Uterus (tissue), 4 donors: Measurements from ENCODE around the gene KCNH2. TPM values are rescaled to one million over a fixed set of nuclear protein-coding genes. Genes with fewer than 3 reads are reported as not detected.

Experiments
- DNase-seq, 2 donors: peaks; one replicate each; pipeline ENCODE4 v3.0.0-alpha.2; 2019 to 2020
- H3K27ac ChIP-seq, 2 donors: fragments of 200-600 bp; sonication (generic); 1 replicate in 1 of 2; 2 replicates in 1 of 2; pipeline ENCODE4 v1.5.1; 2016 to 2018
- H3K27me3 ChIP-seq, 2 donors: fragments of 200-600 bp; sonication (generic); one replicate each; pipeline ENCODE4 v1.5.1; 2018 to 2019; ENCODE audit warnings: control low read depth in 1 of 2
- H3K36me3 ChIP-seq, 2 donors: fragments of 200-600 bp; sonication (generic); one replicate each; pipeline ENCODE4 v1.5.1; 2019; ENCODE audit warnings: control low read depth in 1 of 2
- H3K4me1 ChIP-seq, 2 donors: fragments of 200-600 bp; sonication (generic); one replicate each; pipeline ENCODE4 v1.5.1; 2018 to 2019; ENCODE audit warnings: control low read depth in 1 of 2
- H3K4me3 ChIP-seq, 2 donors: fragments of 200-600 bp; sonication (generic); 1 replicate in 1 of 2; 2 replicates in 1 of 2; pipeline ENCODE4 v1.5.1; 2018 to 2019; ENCODE audit warnings: mild to moderate bottlenecking in 1 of 2
- H3K9me3 ChIP-seq, 2 donors: fragments of 200-600 bp; sonication (generic); one replicate each; pipeline ENCODE4 v1.5.1; 2019; ENCODE audit warnings: control low read depth in 1 of 2
- POLR2A ChIP-seq, 2 donors: fragments of 450-650 bp; IDR thresholded peaks; one replicate each; pipeline ENCODE4 v1.6.1; 2016; ENCODE audit warnings: antibody characterized with exemption in 2 of 2, mild to moderate bottlenecking in 1 of 2, moderate library complexity in 1 of 2
- intact Hi-C: fragments of 100-400 bp; cut with DNase I; formaldehyde crosslinking; loops from one replicate; pipeline ENCODE4 v1.15.1; 2023; ENCODE audit warnings: low total_unique reads
- total RNA-seq, 4 donors: library from RNA; depleted of rRNA in 3 of 4; stranded (reverse); fragments of >200 nt in 3 of 4; gene quantifications; one replicate each; pipeline versions ENCODE4 v1.1.0 to v1.2.4, GENCODE V29; 2014 to 2023
- TF ChIP-seq, protein P1 (sequence below), 4 experiments: fragments of 200-600 bp in 2 of 4; fragments of 450-650 bp in 2 of 4; sonication (generic) in 2 of 4; IDR thresholded peaks; one replicate each; pipeline ENCODE4 v1.5.1; 2016 to 2019; ENCODE audit warnings: antibody characterized with exemption in 4 of 4, mild to moderate bottlenecking in 2 of 4, moderate library complexity in 1 of 4
- donor health status: DM: yes; HTN: yes; CAD: no.

KCNH2 gene
- total RNA-seq, 4 donors from 2014 or later: 9.1 to 51.0 (median 22.8) TPM

DNA sequence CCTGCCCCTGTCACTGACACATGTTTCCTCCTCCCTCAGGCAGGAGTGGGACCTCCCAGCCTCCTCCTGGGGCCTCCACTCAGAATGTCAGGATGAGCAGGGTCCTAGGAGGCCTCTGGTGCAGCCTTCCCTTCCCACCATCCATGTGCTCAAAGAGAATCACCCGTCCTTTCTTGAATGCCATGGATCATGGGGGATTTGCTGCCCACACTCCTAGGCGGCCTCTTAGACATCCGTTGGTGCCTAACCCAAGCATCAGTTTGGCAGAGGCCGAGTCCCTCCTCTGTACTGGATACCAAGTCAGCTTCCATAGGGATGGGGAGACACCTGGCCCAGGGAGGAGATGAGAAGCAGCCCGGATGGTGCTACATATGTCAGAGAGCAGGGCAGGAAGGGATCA is 19.7 kb upstream of the KCNH2 start:
- intact Hi-C loops: no loop called here
- no peaks in the 10 kb centered on the region for H3K36me3 ChIP-seq
- DNase-seq: no peak
- H3K27ac ChIP-seq: no peak overlapping the region
- TF ChIP-seq, protein P1, sequence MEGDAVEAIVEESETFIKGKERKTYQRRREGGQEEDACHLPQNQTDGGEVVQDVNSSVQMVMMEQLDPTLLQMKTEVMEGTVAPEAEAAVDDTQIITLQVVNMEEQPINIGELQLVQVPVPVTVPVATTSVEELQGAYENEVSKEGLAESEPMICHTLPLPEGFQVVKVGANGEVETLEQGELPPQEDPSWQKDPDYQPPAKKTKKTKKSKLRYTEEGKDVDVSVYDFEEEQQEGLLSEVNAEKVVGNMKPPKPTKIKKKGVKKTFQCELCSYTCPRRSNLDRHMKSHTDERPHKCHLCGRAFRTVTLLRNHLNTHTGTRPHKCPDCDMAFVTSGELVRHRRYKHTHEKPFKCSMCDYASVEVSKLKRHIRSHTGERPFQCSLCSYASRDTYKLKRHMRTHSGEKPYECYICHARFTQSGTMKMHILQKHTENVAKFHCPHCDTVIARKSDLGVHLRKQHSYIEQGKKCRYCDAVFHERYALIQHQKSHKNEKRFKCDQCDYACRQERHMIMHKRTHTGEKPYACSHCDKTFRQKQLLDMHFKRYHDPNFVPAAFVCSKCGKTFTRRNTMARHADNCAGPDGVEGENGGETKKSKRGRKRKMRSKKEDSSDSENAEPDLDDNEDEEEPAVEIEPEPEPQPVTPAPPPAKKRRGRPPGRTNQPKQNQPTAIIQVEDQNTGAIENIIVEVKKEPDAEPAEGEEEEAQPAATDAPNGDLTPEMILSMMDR (IDR thresholded peaks at IDR 0.05): no peak
- no peak for TF ChIP-seq POLR2A (IDR thresholded peaks at IDR 0.05)
- no peak overlapping the region for H3K4me3 ChIP-seq
- H3K9me3 ChIP-seq: no peaks in the 10 kb centered on the region
- H3K27me3 ChIP-seq: no peaks in the 10 kb centered on the region
- no peaks in the 10 kb centered on the region for H3K4me1 ChIP-seq

DNA sequence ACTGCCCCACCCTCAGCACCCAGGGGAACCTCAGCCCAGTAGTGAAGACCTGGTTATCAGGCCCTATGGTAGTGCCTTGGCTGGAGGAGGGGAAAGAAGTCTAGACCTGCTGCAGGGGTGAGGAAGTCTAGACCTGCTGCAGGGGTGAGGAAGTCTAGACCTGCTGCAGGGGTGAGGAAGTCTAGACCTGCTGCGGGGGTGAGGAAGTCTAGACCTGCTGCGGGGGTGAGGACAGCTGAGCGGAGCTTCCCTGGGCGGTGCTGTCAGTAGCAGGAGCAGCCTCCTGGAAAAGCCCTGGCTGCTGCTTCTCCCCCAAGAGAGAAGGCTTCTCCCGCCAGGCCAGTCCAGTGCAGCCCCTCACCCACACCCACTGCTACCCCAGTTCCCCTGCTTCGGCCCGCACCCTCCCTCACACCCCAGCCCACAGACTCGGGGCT is 19.0 kb upstream of the KCNH2 start:
- intact Hi-C loops: no loop called here
- no peak for DNase-seq
- H3K9me3 ChIP-seq: no peaks in the 10 kb centered on the region
- H3K4me1 ChIP-seq: no peaks in the 10 kb centered on the region
- no peak for TF ChIP-seq POLR2A (IDR thresholded peaks at IDR 0.05)
- TF ChIP-seq, protein P1 (IDR thresholded peaks at IDR 0.05): no peak
- no peak overlapping the region for H3K4me3 ChIP-seq
- no peaks in the 10 kb centered on the region for H3K27me3 ChIP-seq
- no peaks in the 10 kb centered on the region for H3K36me3 ChIP-seq
- no peak overlapping the region for H3K27ac ChIP-seq

DNA sequence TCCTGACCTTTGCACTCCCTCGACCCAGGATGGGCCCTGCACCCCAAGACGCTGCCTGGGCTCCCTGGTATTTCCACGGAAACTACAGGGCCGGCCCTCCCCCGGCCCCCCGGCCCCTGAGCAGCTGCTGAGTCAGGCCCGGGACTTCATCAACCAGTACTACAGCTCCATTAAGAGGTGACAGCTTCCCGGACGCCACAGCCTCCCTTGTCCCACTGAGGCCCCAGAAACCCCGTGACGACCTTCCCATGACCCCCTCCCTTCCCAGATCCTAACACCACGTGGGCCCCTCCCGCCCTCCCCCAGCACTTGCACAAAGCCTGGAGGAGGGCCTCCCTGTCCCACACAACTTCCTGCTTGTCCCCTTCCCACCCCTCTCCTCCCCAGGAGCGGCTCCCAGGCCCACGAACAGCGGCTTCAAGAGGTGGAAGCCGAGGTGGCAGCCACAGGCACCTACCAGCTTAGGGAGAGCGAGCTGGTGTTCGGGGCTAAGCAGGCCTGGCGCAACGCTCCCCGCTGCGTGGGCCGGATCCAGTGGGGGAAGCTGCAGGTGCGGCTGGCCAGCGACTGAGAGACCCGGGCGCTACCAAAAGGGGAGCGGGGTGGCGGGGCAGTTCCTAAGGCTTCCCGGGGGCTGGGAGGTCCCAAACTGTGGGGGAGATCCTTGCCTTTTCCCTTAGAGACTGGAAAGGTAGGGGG is 18.4 kb upstream of the KCNH2 start:
- TF ChIP-seq, protein P1 (IDR thresholded peaks at IDR 0.05): no peak
- TF ChIP-seq POLR2A (IDR thresholded peaks at IDR 0.05): no peak
- Histone ChIP-seq H3K4me1 (no peaks in the 10 kb centered on the region), H3K27ac (no peak overlapping the region), H3K36me3 (no peaks in the 10 kb centered on the region), H3K27me3 (no peaks in the 10 kb centered on the region), H3K4me3 (no peak overlapping the region), H3K9me3 (no peaks in the 10 kb centered on the region)
- intact Hi-C loops: no loop called here
- DNase-seq: no peak

DNA sequence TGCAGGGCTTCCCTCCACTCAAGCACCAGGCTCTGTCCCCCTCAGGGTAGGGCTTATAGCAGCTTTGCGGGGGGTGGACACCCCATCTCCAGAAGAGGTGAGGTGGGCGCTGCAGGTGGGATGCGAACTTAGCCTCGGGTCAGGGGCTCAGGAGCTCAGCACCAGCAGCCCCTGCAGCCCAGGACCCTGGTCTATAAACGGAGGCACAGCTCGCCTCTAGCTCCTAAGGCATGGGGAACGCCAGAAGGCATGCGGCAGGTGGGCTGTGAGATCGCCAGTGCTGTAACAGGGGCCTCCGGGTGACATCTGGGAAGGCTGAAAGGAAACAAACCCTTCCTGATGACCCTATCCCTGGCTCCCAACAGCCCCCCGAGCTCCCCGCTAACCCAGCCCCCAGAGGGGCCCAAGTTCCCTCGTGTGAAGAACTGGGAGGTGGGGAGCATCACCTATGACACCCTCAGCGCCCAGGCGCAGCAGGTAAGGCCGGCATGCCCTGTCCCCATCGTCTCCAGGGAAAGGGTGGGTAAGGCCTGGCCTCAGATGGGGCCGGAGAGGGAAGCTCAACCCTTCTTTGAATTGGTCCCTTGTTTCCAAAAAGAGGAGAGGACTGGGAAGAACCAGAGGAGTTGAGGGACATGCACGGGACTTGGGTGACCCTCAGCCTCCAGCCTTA is 16.9 kb upstream of the KCNH2 start:
- no peaks in the 10 kb centered on the region for H3K4me1 ChIP-seq
- no peak overlapping the region for H3K27ac ChIP-seq
- no peak for TF ChIP-seq POLR2A (IDR thresholded peaks at IDR 0.05)
- TF ChIP-seq, protein P1 (IDR thresholded peaks at IDR 0.05): no peak
- intact Hi-C loops: no loop called here
- no peak overlapping the region for H3K4me3 ChIP-seq
- no peaks in the 10 kb centered on the region for H3K36me3 ChIP-seq
- no peaks in the 10 kb centered on the region for H3K27me3 ChIP-seq
- no peaks in the 10 kb centered on the region for H3K9me3 ChIP-seq
- no peak for DNase-seq

DNA sequence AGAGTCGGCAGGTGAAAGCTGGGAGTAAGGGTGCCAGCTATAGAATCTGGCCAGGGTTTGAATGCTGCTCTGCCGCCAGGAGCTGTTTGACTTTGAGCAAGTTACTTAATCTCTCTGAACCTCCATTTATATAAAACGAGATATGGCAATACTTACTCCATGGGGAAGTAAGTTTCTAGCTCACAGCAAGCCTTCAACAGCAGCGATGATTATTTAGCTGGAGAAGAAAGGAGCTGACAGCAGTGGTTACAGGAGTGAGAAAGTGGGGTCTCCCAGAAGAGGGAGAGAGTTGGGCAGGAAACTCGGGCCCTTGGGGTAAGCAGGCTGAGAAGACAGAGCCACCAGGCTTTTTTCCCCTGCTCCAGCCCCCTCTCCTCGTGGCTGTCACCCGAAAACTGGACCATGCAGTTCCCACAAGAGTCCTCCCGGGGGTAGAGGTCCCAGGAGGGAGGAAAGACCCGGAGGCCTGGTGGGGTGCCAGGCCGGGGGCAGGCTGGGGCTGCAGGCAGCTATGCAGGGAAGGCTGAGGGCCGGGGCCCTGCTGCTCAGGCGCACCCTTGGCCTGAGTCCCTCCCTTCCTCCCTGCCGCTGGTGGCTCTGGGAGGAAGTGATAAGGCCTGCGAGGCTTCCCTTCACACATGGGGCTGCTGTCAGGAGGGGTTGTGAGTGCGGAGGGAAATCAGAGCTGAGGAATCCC is 16.2 kb upstream of the KCNH2 start:
- intact Hi-C loops: no loop called here
- no peak overlapping the region for H3K4me3 ChIP-seq
- no peaks in the 10 kb centered on the region for H3K4me1 ChIP-seq
- no peaks in the 10 kb centered on the region for H3K36me3 ChIP-seq
- TF ChIP-seq, protein P1 (IDR thresholded peaks at IDR 0.05): no peak
- no peak for TF ChIP-seq POLR2A (IDR thresholded peaks at IDR 0.05)
- no peak for DNase-seq
- no peaks in the 10 kb centered on the region for H3K27me3 ChIP-seq
- H3K27ac ChIP-seq: peak overlapping the region in 1 of 2 donors; percentile 61
- H3K9me3 ChIP-seq: no peaks in the 10 kb centered on the region
